MM.1S (cell line): ENCODE measurements around the gene CNTFR.

ENCODE experiments used
- EZH2 ChIP-seq: fragments of 300-600 bp; sonication (generic); optimal IDR thresholded peaks from 2 replicates; pipeline ENCODE3; 2017; ENCODE audit warnings: low read depth, mild to moderate bottlenecking, antibody characterized with exemption, low read length, mixed read lengths
- TF ChIP-seq, protein P1 (sequence below): fragments of 300-600 bp; sonication (generic); IDR thresholded peaks from 2 replicates; pipeline ENCODE4 v1.5.1; 2016; ENCODE audit warnings: antibody characterized with exemption, low read length, mixed read lengths

DNA sequence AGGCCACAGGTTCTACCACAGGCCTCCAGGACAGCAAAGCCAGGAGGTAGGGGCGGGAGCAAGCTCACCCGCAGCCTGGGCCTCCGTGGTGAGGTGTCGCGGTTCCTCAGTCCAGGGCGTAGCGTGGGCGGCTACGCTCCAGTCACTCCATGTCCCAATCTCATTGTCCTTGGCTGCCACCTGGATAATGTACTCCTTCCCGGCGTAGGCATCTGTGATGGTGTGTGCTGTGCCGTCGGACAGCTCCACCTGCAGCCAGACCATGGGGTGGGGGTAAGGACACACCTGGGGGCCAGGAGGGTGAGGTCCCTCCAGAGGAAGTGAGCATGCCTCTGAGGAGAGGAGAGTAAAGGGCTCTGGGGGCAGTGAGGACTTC is 36.9 kb downstream of the CNTFR start:
- TF ChIP-seq, protein P1, sequence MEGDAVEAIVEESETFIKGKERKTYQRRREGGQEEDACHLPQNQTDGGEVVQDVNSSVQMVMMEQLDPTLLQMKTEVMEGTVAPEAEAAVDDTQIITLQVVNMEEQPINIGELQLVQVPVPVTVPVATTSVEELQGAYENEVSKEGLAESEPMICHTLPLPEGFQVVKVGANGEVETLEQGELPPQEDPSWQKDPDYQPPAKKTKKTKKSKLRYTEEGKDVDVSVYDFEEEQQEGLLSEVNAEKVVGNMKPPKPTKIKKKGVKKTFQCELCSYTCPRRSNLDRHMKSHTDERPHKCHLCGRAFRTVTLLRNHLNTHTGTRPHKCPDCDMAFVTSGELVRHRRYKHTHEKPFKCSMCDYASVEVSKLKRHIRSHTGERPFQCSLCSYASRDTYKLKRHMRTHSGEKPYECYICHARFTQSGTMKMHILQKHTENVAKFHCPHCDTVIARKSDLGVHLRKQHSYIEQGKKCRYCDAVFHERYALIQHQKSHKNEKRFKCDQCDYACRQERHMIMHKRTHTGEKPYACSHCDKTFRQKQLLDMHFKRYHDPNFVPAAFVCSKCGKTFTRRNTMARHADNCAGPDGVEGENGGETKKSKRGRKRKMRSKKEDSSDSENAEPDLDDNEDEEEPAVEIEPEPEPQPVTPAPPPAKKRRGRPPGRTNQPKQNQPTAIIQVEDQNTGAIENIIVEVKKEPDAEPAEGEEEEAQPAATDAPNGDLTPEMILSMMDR = no peak
- TF ChIP-seq EZH2 = no peak
